Astrocyte (in vitro differentiated cells and primary cell): ENCODE data around the gene AGTPBP1.

Experiments used
- CTCF ChIP-seq: IDR thresholded peaks from 2 replicates; pipeline ENCODE4 v1.5.1; 2011; ENCODE audit warnings: low read depth, mild to moderate bottlenecking, inconsistent platforms, low read length, moderate library complexity; ENCODE audit not compliant: insufficient read depth
- EZH2 ChIP-seq: IDR thresholded peaks from 2 replicates; pipeline ENCODE4 v1.6.1; 2012; ENCODE audit warnings: mild to moderate bottlenecking, low read length, inconsistent platforms; ENCODE audit not compliant: insufficient read depth

DNA sequence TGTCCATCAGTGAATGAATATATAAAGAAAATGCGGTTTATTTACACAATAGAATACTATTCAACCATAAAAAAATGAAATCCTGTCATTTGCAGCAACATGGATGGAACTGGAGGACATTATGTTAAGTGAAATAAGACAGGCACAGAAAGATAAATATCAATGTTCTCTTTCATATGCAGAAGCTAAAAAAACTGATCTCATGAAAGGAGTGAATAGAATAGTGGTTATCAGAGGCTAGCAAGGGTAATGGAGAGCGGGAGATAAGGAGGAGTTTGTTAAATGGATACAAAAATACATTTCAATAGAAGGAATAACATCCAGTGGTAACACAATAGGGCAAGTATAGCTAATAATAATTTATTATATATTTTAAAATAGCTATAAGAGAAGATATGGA is 65.0 kb downstream of the AGTPBP1 start:
- no peak for TF ChIP-seq CTCF
- TF ChIP-seq EZH2 = no peak
